Sigmoid colon (tissue), 4 donors: ENCODE results near the gene MKI67.

Source experiments
- EP300 ChIP-seq, 4 donors: sonication (generic); formaldehyde crosslinking; IDR thresholded peaks; one replicate each; pipeline ENCODE4 v1.6.1; 2017; ENCODE audit warnings: antibody characterized with exemption in 4 of 4
- POLR2A ChIP-seq, 2 donors: fragments of 450-650 bp; IDR thresholded peaks; one replicate each; pipeline ENCODE4 v1.6.1; 2016; ENCODE audit warnings: antibody characterized with exemption in 2 of 2, mild to moderate bottlenecking in 2 of 2, moderate library complexity in 2 of 2
- POLR2AphosphoS5 ChIP-seq, 4 donors: sonication (generic); formaldehyde crosslinking; IDR thresholded peaks; one replicate each; pipeline ENCODE4 v1.6.1; 2017; ENCODE audit warnings: antibody characterized with exemption in 4 of 4
- TF ChIP-seq, protein P1 (sequence below), 4 experiments: fragments of 450-650 bp in 3 of 4; fragments of 200-600 bp in 1 of 4; IDR thresholded peaks; one replicate each; pipeline ENCODE4 v1.5.1; 2016 to 2019; ENCODE audit warnings: antibody characterized with exemption in 4 of 4, mild to moderate bottlenecking in 3 of 4, moderate library complexity in 2 of 4

DNA sequence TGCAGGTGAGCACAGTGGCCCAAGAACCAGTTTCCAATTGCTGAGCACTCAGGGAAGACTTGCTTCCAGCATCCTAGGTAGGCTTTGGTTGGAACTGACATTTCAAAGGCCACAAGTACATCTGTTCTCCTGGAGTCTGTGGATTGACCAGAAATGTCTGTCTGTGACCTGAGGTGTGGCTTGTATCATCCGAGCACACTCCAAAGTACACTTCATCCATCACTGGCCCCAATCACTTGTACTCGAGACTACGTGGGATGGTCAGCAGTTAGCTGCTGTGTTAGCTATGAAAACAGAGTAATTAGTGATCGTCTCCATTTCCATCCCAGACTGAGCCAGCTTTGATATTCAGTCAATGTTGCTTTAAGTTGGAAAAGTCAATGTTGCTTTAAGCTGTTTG, 45.0 kb downstream of the MKI67 start:
- TF ChIP-seq EP300 (IDR thresholded peaks at IDR 0.05) (no peak), POLR2AphosphoS5 (IDR thresholded peaks at IDR 0.05) (no peak), POLR2A (IDR thresholded peaks at IDR 0.05) (no peak)
- TF ChIP-seq, protein P1, sequence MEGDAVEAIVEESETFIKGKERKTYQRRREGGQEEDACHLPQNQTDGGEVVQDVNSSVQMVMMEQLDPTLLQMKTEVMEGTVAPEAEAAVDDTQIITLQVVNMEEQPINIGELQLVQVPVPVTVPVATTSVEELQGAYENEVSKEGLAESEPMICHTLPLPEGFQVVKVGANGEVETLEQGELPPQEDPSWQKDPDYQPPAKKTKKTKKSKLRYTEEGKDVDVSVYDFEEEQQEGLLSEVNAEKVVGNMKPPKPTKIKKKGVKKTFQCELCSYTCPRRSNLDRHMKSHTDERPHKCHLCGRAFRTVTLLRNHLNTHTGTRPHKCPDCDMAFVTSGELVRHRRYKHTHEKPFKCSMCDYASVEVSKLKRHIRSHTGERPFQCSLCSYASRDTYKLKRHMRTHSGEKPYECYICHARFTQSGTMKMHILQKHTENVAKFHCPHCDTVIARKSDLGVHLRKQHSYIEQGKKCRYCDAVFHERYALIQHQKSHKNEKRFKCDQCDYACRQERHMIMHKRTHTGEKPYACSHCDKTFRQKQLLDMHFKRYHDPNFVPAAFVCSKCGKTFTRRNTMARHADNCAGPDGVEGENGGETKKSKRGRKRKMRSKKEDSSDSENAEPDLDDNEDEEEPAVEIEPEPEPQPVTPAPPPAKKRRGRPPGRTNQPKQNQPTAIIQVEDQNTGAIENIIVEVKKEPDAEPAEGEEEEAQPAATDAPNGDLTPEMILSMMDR (IDR thresholded peaks at IDR 0.05), result no peak
